ENCODE results near the gene SEMA3A. TPM values are rescaled to one million over a fixed set of nuclear protein-coding genes. Genes with fewer than 3 reads are reported as not detected.

SEMA3A gene
- total RNA-seq, 1 experiment from 2014 or later, result 89.1 TPM

GRCh38 chr7:83921941-83922607 lies 272.5 kb downstream of the SEMA3A start:
- Histone ChIP-seq H3K9me3 (no peaks in the 10 kb centered on the region), H3K4me3 (no peak overlapping the region), H3K27me3 (no peaks in the 10 kb centered on the region), H3K36me3 (no peaks in the 10 kb centered on the region)
- DNase-seq, result peak; percentile 2

GRCh38 chr7:83921271-83921940 lies 273.2 kb downstream of the SEMA3A start:
- no peak for DNase-seq
- Histone ChIP-seq H3K9me3 (no peaks in the 10 kb centered on the region), H3K27me3 (no peaks in the 10 kb centered on the region), H3K4me3 (no peak overlapping the region), H3K36me3 (no peaks in the 10 kb centered on the region)

- Histone ChIP-seq H3K36me3 (no peaks in the 10 kb centered on the region), H3K27me3 (no peaks in the 10 kb centered on the region), H3K4me3 (no peak overlapping the region), H3K9me3 (no peaks in the 10 kb centered on the region)
- DNase-seq, result no peak
These were observed 276.4 kb downstream of the SEMA3A start for GRCh38 chr7:83918142-83918541.

GRCh38 chr7:83913174-83913573 lies 281.4 kb downstream of the SEMA3A start:
- no peak overlapping the region for H3K4me3 ChIP-seq
- H3K9me3 ChIP-seq, result no peaks in the 10 kb centered on the region
- no peaks in the 10 kb centered on the region for H3K27me3 ChIP-seq
- DNase-seq, result no peak
- H3K36me3 ChIP-seq, result no peaks in the 10 kb centered on the region

- Histone ChIP-seq H3K9me3 (no peaks in the 10 kb centered on the region), H3K27me3 (no peaks in the 10 kb centered on the region), H3K4me3 (no peak overlapping the region), H3K36me3 (no peaks in the 10 kb centered on the region)
- DNase-seq, result no peak
These were observed 286.1 kb downstream of the SEMA3A start for GRCh38 chr7:83908526-83908925.
